GM19099 (cell line): ENCODE data around the gene TINCR.

ENCODE experiments used
- POLR2A ChIP-seq: IDR thresholded peaks from 3 replicates; pipeline ENCODE4 v1.6.1; 2011; ENCODE audit warnings: low read depth; ENCODE audit not compliant: insufficient read length; ENCODE audit errors: extremely low read depth

Gene TINCR

GRCh38 chr19:5593343-5594255 is 25.8 kb upstream of the TINCR start:
- no peak for TF ChIP-seq POLR2A

- TF ChIP-seq POLR2A: no peak
These were observed 25.0 kb upstream of the TINCR start for GRCh38 chr19:5592531-5593342.

- no peak for TF ChIP-seq POLR2A
These were observed 23.7 kb upstream of the TINCR start for GRCh38 chr19:5591476-5591875.

- TF ChIP-seq POLR2A: no peak
These were observed 23.1 kb upstream of the TINCR start for GRCh38 chr19:5590865-5591154.

GRCh38 chr19:5590151-5590864 is 22.6 kb upstream of the TINCR start:
- no peak for TF ChIP-seq POLR2A

- no peak for TF ChIP-seq POLR2A
These were observed 21.3 kb upstream of the TINCR start for GRCh38 chr19:5588906-5589676.

- TF ChIP-seq POLR2A: no peak
These were observed 20.7 kb upstream of the TINCR start for GRCh38 chr19:5588441-5588840.

- TF ChIP-seq POLR2A: no peak
These were observed 19.9 kb upstream of the TINCR start for GRCh38 chr19:5587661-5588060.

GRCh38 chr19:5587071-5587455 is 19.3 kb upstream of the TINCR start:
- no peak for TF ChIP-seq POLR2A

- TF ChIP-seq POLR2A: no peak
These were observed 18.7 kb upstream of the TINCR start for GRCh38 chr19:5586300-5587070.

- TF ChIP-seq POLR2A: no peak
These were observed 17.9 kb upstream of the TINCR start for GRCh38 chr19:5585461-5586299.

GRCh38 chr19:5580161-5580571 is 12.4 kb upstream of the TINCR start:
- no peak for TF ChIP-seq POLR2A

- TF ChIP-seq POLR2A: no peak
These were observed 11.9 kb upstream of the TINCR start for GRCh38 chr19:5579697-5580096.
